ENCODE results near the gene PDHX. TPM values are rescaled to one million over a fixed set of nuclear protein-coding genes. Genes with fewer than 3 reads are reported as not detected.

Gene PDHX
- total and polyA plus RNA-seq, 11 donors = 74.0 to 204 (median 127) TPM

- Histone ChIP-seq H3K36me3 (no peaks in the 10 kb centered on the region), H3K4me3 (no peak overlapping the region), H3K9me3 (no peaks in the 10 kb centered on the region), H3K27ac (no peak overlapping the region), H3K27me3 (no peaks in the 10 kb centered on the region), H3K4me1 (peaks cover 0 to 15% (median 0%) of the 10 kb centered on the region in 12 donors)
- intact Hi-C loops (cut with DNase I) = no loop called here
- DNase-seq (no peak), ATAC-seq (no peak)
- WGBS, 4 donors = 76 to 94% (median 79%) methylated on average over 2 of the region's 2 CpGs
- TF ChIP-seq CTCF (IDR thresholded peaks at IDR 0.05) = no peak
- no peak for TF ChIP-seq POLR2A (IDR thresholded peaks at IDR 0.05)
Measured at GRCh38 chr11:35014346-35014745, 97.9 kb downstream of the PDHX start.

DNA sequence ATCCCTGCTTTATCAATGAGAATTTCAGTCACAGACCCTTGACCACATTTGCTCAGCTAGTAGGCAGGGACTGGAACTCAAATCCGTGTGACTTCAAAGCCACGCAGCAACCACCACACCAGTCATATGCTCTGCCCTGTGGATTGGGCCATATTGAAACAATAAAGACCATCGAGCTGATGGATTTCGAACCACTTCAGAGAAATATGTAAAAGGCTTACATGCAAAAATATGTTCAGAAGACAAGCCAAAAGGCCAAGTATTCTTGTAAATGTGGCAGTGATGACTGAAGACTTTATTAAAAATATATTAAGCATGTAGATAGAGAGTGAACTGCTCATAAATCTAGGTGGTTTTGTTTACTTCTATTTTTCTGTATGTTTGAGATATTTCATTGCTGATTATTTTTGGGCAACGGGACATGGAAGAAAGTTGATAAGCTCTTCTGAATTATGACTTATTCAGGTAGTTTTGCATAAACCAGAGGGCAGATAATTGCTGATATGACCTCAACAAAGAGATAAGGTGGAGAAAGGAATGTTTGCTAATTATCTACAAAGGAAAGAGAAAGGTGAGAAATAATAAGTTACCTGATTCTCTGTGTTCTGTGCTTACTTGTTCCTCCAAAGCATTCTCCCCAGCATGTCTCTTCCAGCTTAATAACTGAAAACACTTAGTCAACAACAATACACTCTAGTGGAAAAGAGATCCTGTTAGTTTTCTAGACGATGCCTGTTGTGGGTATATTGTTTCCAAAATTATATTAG lies 99.4 kb downstream of the PDHX start:
- WGBS, 4 donors = 89 to 91% (median 90%) methylated on average over 6 of the region's 6 CpGs
- DNase-seq (no peak), ATAC-seq (no peak)
- no peak overlapping the region for H3K27ac ChIP-seq
- no peaks in the 10 kb centered on the region for H3K9me3 ChIP-seq
- intact Hi-C loops (cut with DNase I) = no loop called here
- no peak overlapping the region for H3K4me3 ChIP-seq
- H3K4me1 ChIP-seq = peaks cover 0 to 15% (median 0%) of the 10 kb centered on the region in 12 donors
- H3K36me3 ChIP-seq = no peaks in the 10 kb centered on the region
- no peaks in the 10 kb centered on the region for H3K27me3 ChIP-seq
- no peak for TF ChIP-seq CTCF (IDR thresholded peaks at IDR 0.05)
- TF ChIP-seq POLR2A (IDR thresholded peaks at IDR 0.05) = no peak

GRCh38 chr11:35016916-35017315 lies 100.5 kb downstream of the PDHX start:
- intact Hi-C loops (cut with DNase I) = no loop called here
- TF ChIP-seq POLR2A (IDR thresholded peaks at IDR 0.05) (no peak), CTCF (IDR thresholded peaks at IDR 0.05) (no peak)
- Histone ChIP-seq H3K36me3 (no peaks in the 10 kb centered on the region), H3K4me1 (peaks cover 0 to 15% (median 0%) of the 10 kb centered on the region in 12 donors), H3K27ac (no peak overlapping the region), H3K4me3 (no peak overlapping the region), H3K27me3 (no peaks in the 10 kb centered on the region), H3K9me3 (no peaks in the 10 kb centered on the region)
- DNase-seq (no peak), ATAC-seq (no peak)
- WGBS, 4 donors = 90 to 95% (median 93%) methylated on average over 4 of the region's 4 CpGs

GRCh38 chr11:35017528-35018342 lies 101.3 kb downstream of the PDHX start:
- H3K9me3 ChIP-seq = no peaks in the 10 kb centered on the region
- WGBS, 4 donors = 80 to 85% (median 83%) methylated on average over 8 of the region's 8 CpGs
- no peaks in the 10 kb centered on the region for H3K36me3 ChIP-seq
- H3K4me1 ChIP-seq = peaks cover 0 to 8% (median 0%) of the 10 kb centered on the region in 12 donors
- H3K4me3 ChIP-seq = no peak overlapping the region
- ATAC-seq (no peak), DNase-seq (no peak)
- no peaks in the 10 kb centered on the region for H3K27me3 ChIP-seq
- intact Hi-C loops (cut with DNase I) = loop anchor here in 1 of 10 donors (1.0 kb wide), 1 partner anchor 10 kb away; no protein-coding TSS in a partner anchor
- H3K27ac ChIP-seq = no peak overlapping the region
- TF ChIP-seq CTCF (IDR thresholded peaks at IDR 0.05) (no peak), POLR2A (IDR thresholded peaks at IDR 0.05) (no peak)

Measured in heart left ventricle (tissue), 16 donors.